Measurements from ENCODE around the gene MAP7D2.

DNA sequence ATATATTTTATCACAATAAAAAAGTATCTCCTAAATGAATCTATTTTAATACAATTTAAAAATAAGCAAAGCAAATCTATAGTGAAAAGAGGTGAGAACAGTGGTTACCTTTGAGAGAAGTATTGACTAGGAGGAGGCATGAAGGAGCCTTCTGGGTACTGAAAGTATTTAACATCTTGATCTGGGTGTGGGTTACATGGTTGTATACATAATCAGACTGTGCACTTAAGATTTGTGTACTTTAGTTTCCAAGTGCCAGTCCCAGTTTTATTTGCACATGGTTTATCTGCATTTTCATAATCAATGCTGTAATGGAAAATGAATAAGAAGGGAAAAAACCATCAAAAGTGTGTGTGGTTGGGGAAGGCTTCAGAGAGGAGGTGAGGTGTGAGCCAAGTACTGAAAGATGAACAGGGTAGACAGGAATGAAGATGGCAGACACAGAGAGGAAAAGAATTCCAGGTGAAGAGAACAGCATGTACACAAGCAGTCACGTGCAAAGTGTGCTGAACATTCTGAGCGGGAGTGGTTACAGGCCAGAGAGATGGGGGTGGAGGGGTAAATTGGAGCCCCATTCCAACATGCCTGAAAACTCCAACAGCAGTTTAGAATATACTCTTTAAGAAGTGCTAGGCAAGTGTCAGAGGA, 14.6 kb downstream of the MAP7D2 start:
- TF ChIP-seq, protein P1, sequence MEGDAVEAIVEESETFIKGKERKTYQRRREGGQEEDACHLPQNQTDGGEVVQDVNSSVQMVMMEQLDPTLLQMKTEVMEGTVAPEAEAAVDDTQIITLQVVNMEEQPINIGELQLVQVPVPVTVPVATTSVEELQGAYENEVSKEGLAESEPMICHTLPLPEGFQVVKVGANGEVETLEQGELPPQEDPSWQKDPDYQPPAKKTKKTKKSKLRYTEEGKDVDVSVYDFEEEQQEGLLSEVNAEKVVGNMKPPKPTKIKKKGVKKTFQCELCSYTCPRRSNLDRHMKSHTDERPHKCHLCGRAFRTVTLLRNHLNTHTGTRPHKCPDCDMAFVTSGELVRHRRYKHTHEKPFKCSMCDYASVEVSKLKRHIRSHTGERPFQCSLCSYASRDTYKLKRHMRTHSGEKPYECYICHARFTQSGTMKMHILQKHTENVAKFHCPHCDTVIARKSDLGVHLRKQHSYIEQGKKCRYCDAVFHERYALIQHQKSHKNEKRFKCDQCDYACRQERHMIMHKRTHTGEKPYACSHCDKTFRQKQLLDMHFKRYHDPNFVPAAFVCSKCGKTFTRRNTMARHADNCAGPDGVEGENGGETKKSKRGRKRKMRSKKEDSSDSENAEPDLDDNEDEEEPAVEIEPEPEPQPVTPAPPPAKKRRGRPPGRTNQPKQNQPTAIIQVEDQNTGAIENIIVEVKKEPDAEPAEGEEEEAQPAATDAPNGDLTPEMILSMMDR (IDR thresholded peaks at IDR 0.05; ENCODE audit: low read length), result no peak
- TF ChIP-seq EZH2 (optimal IDR thresholded peaks at IDR 0.05; ENCODE audit: low read depth, low read length), result no peak

Measured in MM.1S (cell line).